Upper lobe of left lung (tissue), 6 donors: Measurements from ENCODE around the gene GAD1. TPM values are rescaled to one million over a fixed set of nuclear protein-coding genes. Genes with fewer than 3 reads are reported as not detected.

Source experiments
- ATAC-seq, 2 donors: fragments of 200-7000 bp; cut with Tn5 transposase; one replicate each; pipeline ENCODE4 v1.9.1; 2022; ENCODE audit warnings: mild to moderate bottlenecking in 2 of 2, moderate library complexity in 2 of 2; ENCODE audit not compliant: low FRiP score in 2 of 2
- DNase-seq, 2 donors: peaks; one replicate each; pipeline ENCODE4 v3.0.0-alpha.2; 2019 to 2020
- H3K27ac ChIP-seq, 4 donors: fragments of 200-600 bp; sonication (generic); one replicate each; pipeline ENCODE4 v1.5.1; 2016 to 2019
- H3K27me3 ChIP-seq, 4 donors: fragments of 200-600 bp; sonication (generic); one replicate each; pipeline ENCODE4 v1.5.1; 2017 to 2019
- H3K36me3 ChIP-seq, 4 donors: fragments of 200-600 bp; sonication (generic); one replicate each; pipeline ENCODE4 v1.5.1; 2016 to 2019
- H3K4me1 ChIP-seq, 4 donors: fragments of 200-600 bp; sonication (generic); one replicate each; pipeline ENCODE4 v1.5.1; 2018 to 2019
- H3K4me3 ChIP-seq, 4 donors: fragments of 200-600 bp; sonication (generic); one replicate each; pipeline ENCODE4 v1.5.1; 2017 to 2019; ENCODE audit warnings: mild to moderate bottlenecking in 2 of 4, moderate library complexity in 1 of 4
- H3K9me3 ChIP-seq, 4 donors: fragments of 200-600 bp; sonication (generic); one replicate each; pipeline ENCODE4 v1.5.1; 2018 to 2019
- EP300 ChIP-seq, 4 donors: sonication (generic); formaldehyde crosslinking; IDR thresholded peaks; one replicate each; pipeline ENCODE4 v1.5.1; 2017; ENCODE audit warnings: antibody characterized with exemption in 4 of 4, control low read depth in 2 of 4
- POLR2A ChIP-seq, 4 donors: fragments of 450-650 bp; IDR thresholded peaks; one replicate each; pipeline ENCODE4 v1.5.1; 2016 to 2017; ENCODE audit warnings: antibody characterized with exemption in 4 of 4, mild to moderate bottlenecking in 2 of 4
- POLR2AphosphoS5 ChIP-seq, 2 donors: sonication (generic); formaldehyde crosslinking; IDR thresholded peaks; one replicate each; pipeline ENCODE4 v1.5.1; 2017; ENCODE audit warnings: antibody characterized with exemption in 2 of 2
- whole genome bisulfite sequencing, 2 donors: methylation state at CpG; one replicate each; pipeline ENCODE4 v1.1.5; 2017 to 2018; 5-methylcytosine and 5-hydroxymethylcytosine counted together
- total RNA-seq, 6 donors: library from RNA; depleted of rRNA in 4 of 6; stranded (reverse); fragments of >200 nt in 4 of 6; gene quantifications; one replicate each; pipeline versions ENCODE4 v1.1.0 to v1.2.1, GENCODE V29; 2016 to 2021
- TF ChIP-seq, protein P1 (sequence below), 6 experiments: fragments of 450-650 bp in 4 of 6; fragments of 200-600 bp in 2 of 6; sonication (generic) in 2 of 6; IDR thresholded peaks; one replicate each; pipeline ENCODE4 v1.5.1; 2016 to 2019; ENCODE audit warnings: antibody characterized with exemption in 6 of 6
- donor health status: DM: no; HTN: no; CAD: no; lungs with moderate emphysema.
- donor health status: DM: no; HTN: yes; CAD: no; lungs with severe emphysema.

GAD1 gene
- total RNA-seq, 6 donors from 2014 or later: 0.29 to 0.79 TPM; not detected in 4

DNA sequence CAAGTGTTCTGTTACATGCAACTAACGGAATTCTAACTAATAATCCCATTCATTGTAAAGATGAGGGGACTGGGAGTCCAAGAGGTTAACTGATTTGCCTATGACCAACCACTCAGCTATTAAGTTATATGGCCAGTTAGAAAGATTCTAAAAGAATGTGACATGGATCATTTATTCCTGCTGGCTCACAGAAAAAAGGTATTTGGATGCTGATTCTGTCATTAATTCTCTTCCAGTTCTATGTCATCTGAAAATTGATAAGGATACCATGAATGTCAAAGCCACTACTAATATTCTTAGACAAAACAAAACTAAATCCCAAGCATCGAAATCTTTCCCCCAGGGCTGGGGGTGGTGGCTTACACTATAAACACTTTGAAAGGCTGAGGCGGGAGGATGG, 71.2 kb downstream of the GAD1 start:
- H3K27me3 ChIP-seq: no peaks in the 10 kb centered on the region
- no peaks in the 10 kb centered on the region for H3K9me3 ChIP-seq
- H3K36me3 ChIP-seq: no peaks in the 10 kb centered on the region
- 69 to 83% methylated on average over 3 of the region's 3 CpGs for WGBS, 2 donors
- H3K4me3 ChIP-seq: no peak overlapping the region
- TF ChIP-seq EP300 (IDR thresholded peaks at IDR 0.05): no peak
- TF ChIP-seq, protein P1, sequence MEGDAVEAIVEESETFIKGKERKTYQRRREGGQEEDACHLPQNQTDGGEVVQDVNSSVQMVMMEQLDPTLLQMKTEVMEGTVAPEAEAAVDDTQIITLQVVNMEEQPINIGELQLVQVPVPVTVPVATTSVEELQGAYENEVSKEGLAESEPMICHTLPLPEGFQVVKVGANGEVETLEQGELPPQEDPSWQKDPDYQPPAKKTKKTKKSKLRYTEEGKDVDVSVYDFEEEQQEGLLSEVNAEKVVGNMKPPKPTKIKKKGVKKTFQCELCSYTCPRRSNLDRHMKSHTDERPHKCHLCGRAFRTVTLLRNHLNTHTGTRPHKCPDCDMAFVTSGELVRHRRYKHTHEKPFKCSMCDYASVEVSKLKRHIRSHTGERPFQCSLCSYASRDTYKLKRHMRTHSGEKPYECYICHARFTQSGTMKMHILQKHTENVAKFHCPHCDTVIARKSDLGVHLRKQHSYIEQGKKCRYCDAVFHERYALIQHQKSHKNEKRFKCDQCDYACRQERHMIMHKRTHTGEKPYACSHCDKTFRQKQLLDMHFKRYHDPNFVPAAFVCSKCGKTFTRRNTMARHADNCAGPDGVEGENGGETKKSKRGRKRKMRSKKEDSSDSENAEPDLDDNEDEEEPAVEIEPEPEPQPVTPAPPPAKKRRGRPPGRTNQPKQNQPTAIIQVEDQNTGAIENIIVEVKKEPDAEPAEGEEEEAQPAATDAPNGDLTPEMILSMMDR (IDR thresholded peaks at IDR 0.05): no peak
- TF ChIP-seq POLR2AphosphoS5 (IDR thresholded peaks at IDR 0.05): no peak
- TF ChIP-seq POLR2A (IDR thresholded peaks at IDR 0.05): no peak
- H3K27ac ChIP-seq: no peak overlapping the region
- DNase-seq (no peak), ATAC-seq (no peak)
- H3K4me1 ChIP-seq: no peaks in the 10 kb centered on the region

DNA sequence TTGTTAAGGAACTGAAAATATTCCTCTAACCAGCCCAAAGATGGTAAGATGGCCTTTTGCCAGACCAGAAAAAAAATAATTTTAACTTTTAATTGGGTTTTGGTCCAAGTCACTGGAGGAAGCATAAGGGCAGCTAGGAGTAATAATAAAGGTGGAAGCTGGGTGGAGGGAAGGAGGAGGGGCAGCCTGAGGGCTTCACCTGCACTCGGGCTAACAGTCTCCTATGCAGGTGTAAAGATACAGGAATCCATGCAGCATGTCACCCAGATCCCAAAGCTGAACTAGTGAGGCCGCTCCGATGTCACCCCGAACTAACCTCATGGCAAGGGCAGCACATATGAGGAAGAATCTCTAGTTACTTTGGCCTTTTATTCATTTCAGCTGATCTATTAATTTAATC, 75.2 kb downstream of the GAD1 start:
- TF ChIP-seq POLR2AphosphoS5 (IDR thresholded peaks at IDR 0.05) (no peak), EP300 (IDR thresholded peaks at IDR 0.05) (no peak), POLR2A (IDR thresholded peaks at IDR 0.05) (no peak)
- TF ChIP-seq, protein P1 (IDR thresholded peaks at IDR 0.05): no peak
- DNase-seq (no peak), ATAC-seq (no peak)
- H3K36me3 ChIP-seq: no peaks in the 10 kb centered on the region
- H3K9me3 ChIP-seq: no peaks in the 10 kb centered on the region
- no peaks in the 10 kb centered on the region for H3K4me1 ChIP-seq
- no peak overlapping the region for H3K4me3 ChIP-seq
- no peaks in the 10 kb centered on the region for H3K27me3 ChIP-seq
- WGBS, 2 donors: 88 to 96% methylated on average over 4 of the region's 4 CpGs
- no peak overlapping the region for H3K27ac ChIP-seq

DNA sequence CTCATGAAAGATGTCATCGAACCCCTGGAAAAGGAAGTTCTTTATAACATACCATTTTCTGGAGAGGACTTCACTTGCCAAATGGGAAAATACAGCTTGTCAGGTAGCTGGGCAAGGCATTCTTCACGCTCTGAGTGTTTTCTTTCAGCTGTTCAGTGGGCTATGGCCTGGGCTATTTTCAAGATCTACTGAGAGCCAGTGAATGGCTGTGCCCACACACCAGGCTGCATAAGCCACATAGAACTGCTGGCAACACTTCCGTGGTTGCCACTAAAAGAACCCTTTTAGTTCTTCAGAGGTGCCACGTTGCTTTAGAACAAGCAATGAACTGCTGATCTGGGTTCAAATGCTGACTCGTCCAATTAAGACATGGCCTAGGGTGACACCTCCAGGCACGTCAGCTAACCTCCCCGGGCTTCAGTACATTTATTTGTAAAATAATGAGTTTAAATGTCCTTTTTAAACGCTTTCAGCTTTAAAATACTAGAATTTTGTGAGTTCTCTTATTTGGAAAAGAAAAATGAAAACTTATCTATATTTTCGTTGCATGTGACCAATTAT, 75.8 kb downstream of the GAD1 start:
- ATAC-seq (no peak), DNase-seq (no peak)
- no peaks in the 10 kb centered on the region for H3K36me3 ChIP-seq
- no peak overlapping the region for H3K27ac ChIP-seq
- no peaks in the 10 kb centered on the region for H3K27me3 ChIP-seq
- TF ChIP-seq, protein P1 (IDR thresholded peaks at IDR 0.05): no peak
- no peaks in the 10 kb centered on the region for H3K4me1 ChIP-seq
- WGBS, 2 donors: 81 to 87% methylated on average over 9 of the region's 9 CpGs
- H3K4me3 ChIP-seq: no peak overlapping the region
- no peaks in the 10 kb centered on the region for H3K9me3 ChIP-seq

DNA sequence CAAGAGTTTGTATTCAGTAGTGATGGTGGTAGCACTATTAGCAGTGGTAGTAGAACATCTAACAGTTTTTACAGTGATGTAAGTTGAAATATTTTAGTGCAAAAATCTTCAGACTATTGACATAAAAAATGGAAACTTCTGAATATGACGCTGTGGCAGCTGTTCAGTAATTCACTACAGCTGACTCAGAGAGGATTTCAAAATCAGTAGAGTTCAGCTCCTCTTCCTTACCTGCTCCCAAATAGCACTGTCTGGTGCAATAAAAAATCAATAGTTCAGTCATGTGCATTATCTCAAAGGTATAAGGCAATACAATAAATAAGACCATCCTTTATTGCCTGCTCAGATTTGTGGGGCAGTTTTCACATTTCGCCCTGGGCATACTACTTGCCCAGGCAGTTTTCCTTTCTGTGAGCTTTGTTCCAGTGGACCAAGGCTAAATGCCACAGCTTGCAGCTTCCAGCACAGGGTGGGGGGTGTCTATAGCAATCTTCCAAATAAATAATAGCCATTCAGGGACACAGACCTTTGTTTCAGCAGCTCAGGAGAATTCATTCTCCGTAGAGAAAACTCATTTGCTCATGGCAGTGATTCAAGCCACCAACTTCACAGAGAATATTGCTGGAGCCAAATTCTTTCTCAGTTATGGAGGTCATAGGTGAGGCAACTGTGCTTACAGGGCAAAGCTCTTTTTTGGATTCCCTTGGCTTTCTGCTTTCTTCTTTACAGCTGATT, 78.5 kb downstream of the GAD1 start:
- H3K4me3 ChIP-seq: no peak overlapping the region
- peak in 1 of 2 donors; percentile 17 for ATAC-seq
- no peaks in the 10 kb centered on the region for H3K9me3 ChIP-seq
- no peaks in the 10 kb centered on the region for H3K27me3 ChIP-seq
- WGBS, 2 donors: 64 to 74% methylated on average over 3 of the region's 3 CpGs
- no peak for DNase-seq
- no peak for TF ChIP-seq POLR2AphosphoS5 (IDR thresholded peaks at IDR 0.05)
- TF ChIP-seq, protein P1 (IDR thresholded peaks at IDR 0.05): no peak
- no peaks in the 10 kb centered on the region for H3K4me1 ChIP-seq
- no peak overlapping the region for H3K27ac ChIP-seq
- H3K36me3 ChIP-seq: no peaks in the 10 kb centered on the region

DNA sequence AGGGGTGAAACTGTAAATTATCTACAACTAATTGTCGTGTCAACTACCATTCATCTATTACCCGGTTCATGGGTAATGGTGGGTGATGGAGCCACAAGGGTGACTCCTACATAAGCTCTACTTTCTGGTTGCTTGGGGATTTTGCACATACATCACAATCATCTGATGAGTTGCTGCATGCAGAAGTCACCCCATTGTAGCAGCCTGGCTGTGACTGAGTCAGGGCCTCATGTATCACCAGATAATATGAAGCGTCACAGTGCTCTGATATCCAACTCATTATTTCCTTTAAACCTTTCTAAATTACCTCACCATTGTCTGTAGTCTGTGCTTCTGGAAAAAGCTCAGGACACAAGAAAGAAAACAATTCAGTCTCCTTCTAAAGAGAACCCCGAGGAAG, 79.9 kb downstream of the GAD1 start:
- DNase-seq: no peak
- no peaks in the 10 kb centered on the region for H3K4me1 ChIP-seq
- WGBS, 2 donors: 73 to 78% methylated on average over 4 of the region's 4 CpGs

More for the DNA sequence above, 79.9 kb downstream of the GAD1 start:
- H3K36me3 ChIP-seq: no peaks in the 10 kb centered on the region
- H3K27me3 ChIP-seq: no peaks in the 10 kb centered on the region
- H3K27ac ChIP-seq: no peak overlapping the region
- H3K4me3 ChIP-seq: no peak overlapping the region
- ATAC-seq: no peak
- H3K9me3 ChIP-seq: no peaks in the 10 kb centered on the region
- no peak for TF ChIP-seq POLR2A (IDR thresholded peaks at IDR 0.05)
- TF ChIP-seq, protein P1 (IDR thresholded peaks at IDR 0.05): no peak
- TF ChIP-seq EP300 (IDR thresholded peaks at IDR 0.05): no peak
- no peak for TF ChIP-seq POLR2AphosphoS5 (IDR thresholded peaks at IDR 0.05)
